ENCODE measurements around the gene CHRNA9. TPM values are rescaled to one million over a fixed set of nuclear protein-coding genes. Genes with fewer than 3 reads are reported as not detected.
A peak's percentile ranks its signal among the peaks of the same experiment; 100 is the strongest.

The CHRNA9 gene
- total RNA-seq, 1 donor from 2014 or later: 0.43 TPM

DNA sequence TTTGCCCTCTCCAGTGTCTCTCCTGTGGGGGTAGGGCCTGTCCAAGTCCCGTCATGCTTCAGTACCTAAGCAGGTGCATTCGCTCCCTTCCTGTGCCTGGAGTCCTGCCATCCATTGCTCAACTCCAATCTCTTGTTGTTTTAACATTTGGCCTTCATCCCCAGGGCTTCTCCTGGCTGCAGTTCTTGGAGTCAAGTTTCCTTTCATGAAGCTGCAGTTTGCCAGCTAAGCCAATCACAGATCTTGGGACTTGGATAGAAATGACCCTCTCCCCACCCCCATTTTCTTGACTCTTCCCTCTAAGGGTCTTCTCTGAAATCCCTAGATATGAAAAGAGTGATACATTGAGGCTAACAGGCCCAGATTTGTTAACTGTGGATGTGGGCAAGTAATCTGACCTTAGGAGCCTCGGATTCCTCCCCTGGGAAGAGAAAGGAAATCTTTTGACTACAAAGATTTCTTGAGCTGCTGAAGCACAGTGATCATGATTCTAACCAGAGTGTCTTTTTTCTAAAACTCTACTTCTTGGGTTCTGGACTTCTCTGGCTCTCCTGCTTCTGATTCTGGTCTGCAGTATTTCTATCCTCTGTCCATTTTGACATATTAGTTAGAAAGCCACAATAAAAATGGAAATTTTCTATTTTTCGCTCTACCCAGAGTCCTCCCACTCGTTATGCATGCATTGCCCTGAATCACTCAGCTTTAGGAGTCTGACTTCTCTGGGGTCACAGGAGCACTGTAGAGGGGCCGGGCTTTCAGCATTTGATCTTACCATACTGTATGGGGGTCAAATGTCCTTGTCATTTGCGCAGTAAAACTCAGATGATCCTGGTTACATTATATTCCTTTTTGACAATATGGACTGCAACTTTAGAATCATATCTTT is 61.0 kb downstream of the CHRNA9 start:
- TF ChIP-seq, protein P1, sequence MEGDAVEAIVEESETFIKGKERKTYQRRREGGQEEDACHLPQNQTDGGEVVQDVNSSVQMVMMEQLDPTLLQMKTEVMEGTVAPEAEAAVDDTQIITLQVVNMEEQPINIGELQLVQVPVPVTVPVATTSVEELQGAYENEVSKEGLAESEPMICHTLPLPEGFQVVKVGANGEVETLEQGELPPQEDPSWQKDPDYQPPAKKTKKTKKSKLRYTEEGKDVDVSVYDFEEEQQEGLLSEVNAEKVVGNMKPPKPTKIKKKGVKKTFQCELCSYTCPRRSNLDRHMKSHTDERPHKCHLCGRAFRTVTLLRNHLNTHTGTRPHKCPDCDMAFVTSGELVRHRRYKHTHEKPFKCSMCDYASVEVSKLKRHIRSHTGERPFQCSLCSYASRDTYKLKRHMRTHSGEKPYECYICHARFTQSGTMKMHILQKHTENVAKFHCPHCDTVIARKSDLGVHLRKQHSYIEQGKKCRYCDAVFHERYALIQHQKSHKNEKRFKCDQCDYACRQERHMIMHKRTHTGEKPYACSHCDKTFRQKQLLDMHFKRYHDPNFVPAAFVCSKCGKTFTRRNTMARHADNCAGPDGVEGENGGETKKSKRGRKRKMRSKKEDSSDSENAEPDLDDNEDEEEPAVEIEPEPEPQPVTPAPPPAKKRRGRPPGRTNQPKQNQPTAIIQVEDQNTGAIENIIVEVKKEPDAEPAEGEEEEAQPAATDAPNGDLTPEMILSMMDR (IDR thresholded peaks at IDR 0.05; ENCODE audit: unreplicated experiment): no peak
- Mint-ChIP-seq H3K36me3 (ENCODE audit: insufficient read depth) (no peaks in the 10 kb centered on the region), H3K9me3 (ENCODE audit: low read depth) (no peaks in the 10 kb centered on the region), H3K4me1 (ENCODE audit: low read depth) (peaks cover 2% of the 10 kb centered on the region), H3K27ac (peak overlapping the region; percentile 18), H3K4me3 (ENCODE audit: low read depth) (no peak overlapping the region), H3K27me3 (no peaks in the 10 kb centered on the region)
- DNase-seq (ENCODE audit: low spot score, unreplicated experiment): no peak

DNA sequence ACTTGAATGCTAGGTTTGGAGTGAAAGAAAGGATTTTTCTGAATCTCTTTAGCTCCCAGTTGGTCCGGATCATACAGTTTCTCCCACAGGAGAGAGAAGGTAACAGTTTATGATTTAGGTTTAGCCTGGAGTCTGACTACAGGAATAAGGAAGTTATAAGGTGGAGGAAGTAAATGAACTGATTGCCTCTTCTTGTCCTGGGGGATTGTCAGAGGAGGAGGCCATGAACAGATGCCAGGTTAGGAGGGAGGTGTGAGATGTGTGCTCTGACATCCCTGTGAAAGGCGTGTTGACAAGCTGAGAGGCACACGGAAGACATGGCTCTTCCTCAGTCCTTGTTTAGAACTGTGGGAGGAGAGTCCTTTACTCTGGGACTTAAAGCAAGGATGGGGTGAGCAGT is 64.4 kb downstream of the CHRNA9 start:
- no peaks in the 10 kb centered on the region for H3K27me3 Mint-ChIP-seq
- H3K27ac Mint-ChIP-seq: no peak overlapping the region

DNA sequence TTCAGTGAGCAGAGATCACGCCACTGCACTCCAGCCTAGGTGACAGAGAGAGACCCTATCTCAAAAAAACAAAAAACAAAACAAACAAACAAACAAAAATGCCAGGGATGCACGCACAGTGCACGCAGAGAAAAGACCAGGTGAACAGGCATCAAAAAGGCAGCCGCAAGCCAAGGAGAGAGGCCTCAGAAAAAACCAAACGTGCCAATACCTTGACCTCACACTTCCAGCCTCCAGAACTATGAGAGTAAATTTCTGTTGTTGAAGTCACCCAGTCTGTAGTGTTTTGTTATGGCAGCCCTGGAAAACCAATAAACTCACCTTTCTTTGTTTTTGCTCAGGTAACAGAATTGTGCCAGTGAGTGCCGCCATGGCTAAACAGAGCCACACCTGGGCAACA is 66.0 kb downstream of the CHRNA9 start:
- TF ChIP-seq, protein P1 (IDR thresholded peaks at IDR 0.05; ENCODE audit: unreplicated experiment): no peak
- Mint-ChIP-seq H3K27ac (no peak overlapping the region), H3K4me3 (ENCODE audit: low read depth) (no peak overlapping the region), H3K27me3 (no peaks in the 10 kb centered on the region), H3K4me1 (ENCODE audit: low read depth) (peaks cover 21% of the 10 kb centered on the region), H3K36me3 (ENCODE audit: insufficient read depth) (peaks cover 2% of the 10 kb centered on the region), H3K9me3 (ENCODE audit: low read depth) (peaks cover 3% of the 10 kb centered on the region)
- no peak for DNase-seq (ENCODE audit: low spot score, unreplicated experiment)

More for the DNA sequence above, 64.4 kb downstream of the CHRNA9 start:
- peaks cover 18% of the 10 kb centered on the region for H3K4me1 Mint-ChIP-seq (ENCODE audit: low read depth)
- DNase-seq (ENCODE audit: low spot score, unreplicated experiment): no peak
- TF ChIP-seq, protein P1 (IDR thresholded peaks at IDR 0.05; ENCODE audit: unreplicated experiment): no peak
- H3K4me3 Mint-ChIP-seq (ENCODE audit: low read depth): no peak overlapping the region
- no peaks in the 10 kb centered on the region for H3K36me3 Mint-ChIP-seq (ENCODE audit: insufficient read depth)
- no peaks in the 10 kb centered on the region for H3K9me3 Mint-ChIP-seq (ENCODE audit: low read depth)

DNA sequence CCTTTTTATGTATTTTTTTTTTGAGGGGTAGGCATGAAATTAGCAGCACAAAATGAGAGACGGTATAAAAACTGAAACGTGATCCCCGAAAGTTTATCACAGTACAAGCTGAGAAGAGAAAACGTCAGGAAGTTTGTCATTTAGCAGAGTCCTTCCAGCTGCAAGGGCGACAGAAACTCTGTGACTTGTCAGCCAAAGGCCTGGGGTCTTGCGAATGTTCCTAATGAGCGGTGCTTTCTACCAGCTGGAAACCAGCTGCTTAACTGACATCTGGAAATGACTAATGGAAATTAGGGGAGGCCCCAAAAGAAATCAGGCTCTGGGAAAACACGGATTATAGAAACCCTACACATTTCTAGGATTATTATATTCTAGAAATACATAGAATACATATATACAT is 66.5 kb downstream of the CHRNA9 start:
- peaks cover 3% of the 10 kb centered on the region for H3K9me3 Mint-ChIP-seq (ENCODE audit: low read depth)
- peaks cover 21% of the 10 kb centered on the region for H3K4me1 Mint-ChIP-seq (ENCODE audit: low read depth)
- TF ChIP-seq, protein P1 (IDR thresholded peaks at IDR 0.05; ENCODE audit: unreplicated experiment): no peak
- no peak overlapping the region for H3K4me3 Mint-ChIP-seq (ENCODE audit: low read depth)
- peaks cover 2% of the 10 kb centered on the region for H3K36me3 Mint-ChIP-seq (ENCODE audit: insufficient read depth)
- H3K27ac Mint-ChIP-seq: no peak overlapping the region
- DNase-seq (ENCODE audit: low spot score, unreplicated experiment): no peak
- H3K27me3 Mint-ChIP-seq: no peaks in the 10 kb centered on the region

DNA sequence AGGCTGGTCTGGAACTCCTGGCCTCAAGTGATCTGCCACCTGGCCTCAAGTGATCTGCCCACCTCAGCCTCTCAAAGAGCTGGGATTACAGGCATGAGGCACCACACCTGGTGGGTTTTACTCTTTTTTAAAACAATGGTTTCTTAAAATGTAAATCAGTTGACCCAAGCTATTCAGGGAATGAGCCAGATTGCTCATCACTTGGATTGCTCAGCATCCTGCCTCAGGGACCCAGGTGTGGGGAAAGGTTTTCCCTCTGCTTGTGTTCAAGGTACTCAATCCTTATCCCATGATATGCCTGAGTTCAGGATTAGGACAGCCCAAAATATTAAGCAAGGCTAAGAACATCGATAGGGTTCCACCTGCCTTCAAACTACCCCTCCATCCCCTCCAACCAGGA is 67.4 kb downstream of the CHRNA9 start:
- DNase-seq (ENCODE audit: low spot score, unreplicated experiment): no peak
- H3K27me3 Mint-ChIP-seq: no peaks in the 10 kb centered on the region
- TF ChIP-seq, protein P1 (IDR thresholded peaks at IDR 0.05; ENCODE audit: unreplicated experiment): no peak
- no peak overlapping the region for H3K27ac Mint-ChIP-seq
- peaks cover 2% of the 10 kb centered on the region for H3K36me3 Mint-ChIP-seq (ENCODE audit: insufficient read depth)
- peaks cover 9% of the 10 kb centered on the region for H3K9me3 Mint-ChIP-seq (ENCODE audit: low read depth)
- H3K4me1 Mint-ChIP-seq (ENCODE audit: low read depth): peaks cover 21% of the 10 kb centered on the region
- no peak overlapping the region for H3K4me3 Mint-ChIP-seq (ENCODE audit: low read depth)

Measured in progenitor cell of endocrine pancreas (in vitro differentiated cells).